Kidney glomerular epithelial cell (primary cell): ENCODE measurements around the gene ECE2.

Experiments
- DNase-seq: peaks from one replicate; lab custom pipeline; 2025; lab: John Stamatoyannopoulos, UW

Gene ECE2

GRCh38 chr3:184275961-184276910 is at the start of gene ECE2:
ECE2 (plus strand) TSS chr3:184276022; CDS start chr3:184276154, 132 bp downstream.
- no peak for DNase-seq

DNA sequence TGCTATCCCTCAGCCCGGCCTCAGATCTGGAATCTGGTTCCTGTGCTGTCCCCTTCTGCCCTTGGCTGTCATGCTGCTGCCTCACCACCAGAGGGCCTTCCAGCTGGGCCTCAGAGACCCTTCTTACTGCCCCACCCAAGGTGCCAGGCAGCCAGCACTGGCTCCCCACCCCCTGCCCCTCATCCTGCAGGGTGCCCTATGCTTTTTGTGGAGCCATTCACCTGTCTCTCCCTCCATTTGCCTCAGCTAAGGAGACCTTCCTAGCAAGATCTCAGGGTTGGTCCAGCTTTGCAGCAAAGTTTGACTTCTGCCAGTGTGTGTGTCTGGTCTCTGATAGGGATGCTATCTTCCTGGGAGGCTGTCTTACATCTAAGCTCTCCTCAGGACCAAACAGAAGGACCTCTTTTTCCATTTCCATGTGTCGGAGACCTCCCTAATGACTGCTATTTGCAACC is 48.3 kb upstream of the ECE2 start:
- peak; percentile 7 for DNase-seq

- DNase-seq: no peak
Measured at GRCh38 chr3:184228376-184229137, 47.3 kb upstream of the ECE2 start.

DNA sequence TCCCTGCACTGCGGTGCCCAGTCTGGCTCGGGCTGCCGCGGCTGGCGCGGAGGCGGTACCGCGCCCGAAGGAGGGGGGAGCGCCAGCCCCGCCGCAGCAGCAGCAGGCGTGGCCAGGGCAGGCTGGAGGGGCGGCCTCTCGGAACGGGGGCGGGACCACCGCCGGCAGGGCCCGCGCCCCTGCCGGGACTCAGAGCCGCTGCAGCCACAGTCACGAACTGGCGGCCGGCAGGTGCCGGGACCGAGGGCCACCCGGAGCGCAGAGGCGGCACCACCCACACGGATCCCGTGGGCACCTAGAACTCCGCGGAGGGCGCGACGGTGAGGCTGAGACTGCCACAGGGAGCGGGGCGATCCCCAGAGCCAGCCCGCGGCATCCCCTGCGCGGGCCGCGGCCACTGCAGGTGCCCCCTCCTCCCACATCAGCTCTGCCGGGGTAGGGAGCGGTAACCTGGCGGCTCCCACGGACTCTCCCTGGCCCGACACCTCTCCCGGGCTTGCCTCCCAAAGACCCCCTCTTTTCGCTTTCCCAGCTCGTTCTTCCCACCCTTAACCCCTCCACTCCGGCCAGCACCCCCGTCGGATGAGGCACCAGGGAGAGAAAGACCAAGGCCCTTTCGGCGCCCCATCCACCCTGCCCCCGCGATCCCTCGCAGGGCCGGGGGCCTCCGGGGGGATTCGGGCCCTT is 46.3 kb upstream of the ECE2 start, which contains the start of gene VWA5B2:
VWA5B2 (plus strand) TSS at position 192 of the 687 bp plus-strand sequence. CDS start 944 bp downstream, outside the sequence.
- peak; percentile 27 for DNase-seq

- no peak for DNase-seq
Measured at GRCh38 chr3:184230081-184230602, 45.7 kb upstream of the ECE2 start.

DNA sequence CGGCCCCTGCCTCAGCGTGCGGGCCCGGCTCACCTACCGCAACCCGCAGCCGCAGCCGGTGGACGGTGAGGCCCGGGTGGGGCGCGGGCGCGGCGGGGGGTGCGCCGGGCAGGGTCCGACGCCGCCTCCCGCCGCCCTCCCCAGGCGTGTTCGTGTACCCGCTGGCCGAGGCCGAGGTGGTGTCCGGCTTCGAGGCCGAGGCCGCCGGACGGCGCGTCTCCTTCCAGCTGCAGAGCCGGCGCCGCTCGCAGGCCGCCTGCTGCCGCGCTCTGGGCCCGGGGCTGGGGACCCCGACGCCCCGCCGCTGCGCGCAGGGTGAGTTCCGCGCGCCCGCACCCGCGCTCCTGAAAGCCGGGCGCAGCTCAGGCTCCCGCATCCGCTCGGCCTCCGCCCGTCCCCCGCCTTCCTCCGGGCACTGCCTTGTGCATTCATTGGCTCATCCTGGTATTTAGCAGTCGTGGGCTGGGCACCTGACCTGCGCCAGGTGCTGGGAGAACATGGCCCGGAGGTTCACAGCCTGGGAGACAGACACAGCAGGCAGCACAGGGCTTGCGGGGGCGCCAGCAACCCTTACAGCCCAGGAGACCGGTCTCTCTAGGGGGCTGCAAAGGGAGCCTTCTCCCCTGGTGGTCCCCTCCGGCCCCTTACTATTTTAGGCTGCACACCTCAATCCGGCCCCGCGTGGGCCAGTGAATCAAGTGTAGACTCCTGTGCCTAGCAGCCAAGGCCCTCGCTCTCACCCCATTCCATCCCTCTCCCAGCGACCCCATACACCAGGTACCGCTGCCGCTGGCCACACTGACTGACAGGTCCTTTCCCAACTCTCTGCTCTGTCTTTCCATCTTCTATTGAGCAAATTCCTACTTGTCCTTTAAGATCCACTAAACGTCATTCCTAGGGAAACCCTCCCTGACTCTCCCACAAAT is 45.0 kb upstream of the ECE2 start:
- DNase-seq: no peak

GRCh38 chr3:184231671-184232070 is 44.2 kb upstream of the ECE2 start:
- DNase-seq: no peak

DNA sequence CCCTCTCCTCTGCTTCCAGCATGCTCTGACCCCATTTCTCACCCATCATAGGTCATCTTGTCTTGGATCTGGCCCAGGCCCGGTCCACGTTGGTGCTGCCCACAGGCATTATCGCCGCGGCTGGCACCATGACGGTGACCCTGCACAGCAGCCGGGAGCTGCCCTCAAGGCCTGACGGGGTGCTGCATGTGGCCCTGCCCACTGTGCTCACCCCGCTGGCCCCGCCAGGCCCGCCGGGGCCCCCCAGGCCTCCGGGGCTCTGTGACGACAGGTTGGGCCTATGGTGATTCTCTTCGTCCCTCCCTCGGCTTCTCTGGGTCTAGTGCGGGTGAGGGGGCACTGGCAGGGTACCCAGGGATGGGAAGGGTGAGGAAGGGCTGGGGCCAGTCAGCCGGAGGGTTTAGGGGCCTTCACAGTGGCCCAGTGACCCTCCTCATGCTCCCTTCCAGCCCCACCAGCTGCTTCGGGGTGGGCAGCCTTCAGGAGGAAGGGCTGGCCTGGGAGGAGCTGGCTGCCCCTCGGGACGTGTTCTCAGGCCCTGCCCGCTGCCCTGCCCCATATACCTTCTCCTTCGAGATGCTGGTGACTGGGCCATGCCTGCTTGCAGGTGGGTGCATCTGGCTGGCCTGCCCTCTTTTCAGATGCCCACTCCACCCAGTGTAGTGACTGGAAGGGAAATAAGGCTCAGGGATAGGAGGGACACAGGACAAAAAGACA is 42.5 kb upstream of the ECE2 start:
- DNase-seq: no peak

DNA sequence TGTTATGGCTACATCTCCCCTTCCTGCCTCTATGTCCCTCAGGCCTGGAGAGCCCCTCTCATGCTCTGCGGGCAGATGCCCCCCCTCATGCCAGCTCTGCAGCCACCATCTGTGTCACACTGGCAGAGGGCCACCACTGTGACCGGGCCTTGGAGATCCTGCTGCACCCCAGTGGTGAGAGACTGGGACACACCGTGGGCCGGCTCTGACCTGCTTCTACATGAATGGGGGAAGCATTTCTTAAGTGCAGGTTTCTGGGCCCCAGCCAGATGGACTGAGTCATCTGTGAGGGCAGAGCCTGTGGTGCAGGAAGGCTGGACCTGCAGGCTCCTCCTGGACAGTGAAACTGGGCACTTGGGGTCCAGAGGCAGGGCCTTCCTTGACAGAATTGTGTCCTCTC is 41.6 kb upstream of the ECE2 start:
- DNase-seq: peak; percentile 69

GRCh38 chr3:184234671-184235380 is 41.0 kb upstream of the ECE2 start:
- DNase-seq: no peak

DNA sequence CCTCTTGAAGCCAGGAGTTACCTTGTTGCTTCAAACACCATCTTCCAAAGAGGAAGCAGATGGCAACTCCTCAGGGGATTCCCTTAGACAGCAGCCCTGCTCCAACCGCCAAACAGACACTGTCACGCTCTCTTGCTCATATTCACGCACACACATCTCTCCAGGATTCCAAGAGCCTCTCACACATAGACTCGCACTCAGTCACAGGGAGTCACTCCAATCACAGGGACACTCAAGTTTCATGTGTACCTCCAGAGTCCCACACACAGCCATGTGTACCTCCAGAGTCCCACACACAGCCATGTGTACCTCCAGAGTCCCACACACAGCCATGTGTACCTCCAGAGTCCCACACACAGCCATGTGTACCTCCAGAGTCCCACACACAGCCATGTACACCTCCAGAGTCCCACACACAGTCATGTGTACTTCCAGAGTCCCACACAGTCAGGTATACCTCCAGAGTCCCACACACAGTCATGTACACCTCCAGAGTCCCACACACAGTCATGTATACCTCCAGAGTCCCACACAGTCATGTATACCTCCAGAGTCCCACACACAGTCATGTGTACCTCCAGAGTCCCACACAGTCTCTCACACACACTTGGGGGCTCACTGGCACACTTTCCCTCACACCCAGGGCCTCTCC is 40.3 kb upstream of the ECE2 start:
- DNase-seq: no peak

GRCh38 chr3:184236033-184236410 is 39.8 kb upstream of the ECE2 start:
- DNase-seq: no peak

DNA sequence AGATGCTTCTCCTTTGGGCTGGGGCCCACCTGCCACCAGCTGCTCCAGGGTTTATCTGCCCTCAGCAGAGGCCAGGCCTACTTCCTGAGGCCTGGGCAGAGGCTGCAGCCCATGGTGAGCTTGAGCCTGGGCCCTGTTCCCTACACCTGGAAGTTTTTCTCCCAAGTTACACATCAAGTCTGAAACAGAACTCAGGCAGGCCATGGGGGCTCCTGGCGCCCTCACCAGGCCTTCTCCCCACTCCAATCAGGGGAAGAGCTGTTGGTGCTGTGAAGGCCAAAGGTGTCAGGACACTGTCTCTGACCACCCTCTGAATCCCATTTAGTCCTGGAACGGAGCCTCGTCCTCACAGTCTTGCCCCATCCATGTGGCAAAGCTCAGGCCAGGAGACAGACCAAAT is 39.2 kb upstream of the ECE2 start:
- no peak for DNase-seq

GRCh38 chr3:184237211-184237610 is 38.6 kb upstream of the ECE2 start:
- no peak for DNase-seq

DNA sequence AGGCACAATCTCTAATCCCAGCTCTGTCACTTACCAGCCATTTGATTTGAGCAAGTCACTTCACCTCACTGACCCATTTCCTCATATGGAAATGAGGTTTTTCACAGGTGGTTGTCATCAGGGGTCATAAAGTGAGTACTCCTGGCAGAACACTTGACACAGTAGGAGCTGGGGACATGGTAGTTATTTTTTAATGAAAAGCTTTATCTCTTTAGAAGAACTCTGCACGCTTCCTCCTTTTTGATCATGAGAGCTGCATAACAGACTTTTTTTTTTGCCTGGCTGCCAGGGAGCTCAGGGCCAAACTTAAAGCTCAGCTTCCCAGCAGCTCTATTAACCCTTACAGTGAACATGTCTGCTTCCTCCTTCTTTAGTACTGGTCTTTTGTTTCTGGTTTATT is 38.0 kb upstream of the ECE2 start:
- no peak for DNase-seq

GRCh38 chr3:184238246-184238818 is 37.5 kb upstream of the ECE2 start:
- no peak for DNase-seq

DNA sequence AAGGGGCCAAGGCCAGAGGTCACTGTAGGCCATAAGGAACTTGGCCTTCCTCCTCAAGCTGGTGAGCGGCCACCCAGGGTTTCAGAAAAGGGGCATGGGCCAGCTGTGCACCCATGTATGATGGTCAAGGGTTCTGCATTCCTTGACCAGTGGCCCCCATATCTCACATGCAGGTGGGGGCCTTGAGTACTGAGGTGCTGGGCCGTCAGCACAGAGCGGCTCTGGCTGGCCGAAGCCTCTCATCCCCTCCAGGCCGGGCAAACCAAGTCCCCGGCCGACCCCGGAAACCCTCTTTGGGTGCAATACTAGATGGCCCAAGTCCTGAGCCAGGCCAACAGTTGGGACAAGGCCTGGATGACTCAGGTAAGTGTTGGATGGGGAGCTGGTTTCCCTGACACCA is 36.6 kb upstream of the ECE2 start:
- no peak for DNase-seq

GRCh38 chr3:184239708-184240107 is 36.1 kb upstream of the ECE2 start:
- DNase-seq: no peak
